GM23248 (cell line): ENCODE results near the gene ITIH4. TPM values are rescaled to one million over a fixed set of nuclear protein-coding genes. Genes with fewer than 3 reads are reported as not detected.
A peak's percentile ranks its signal among the peaks of the same experiment; 100 is the strongest.

ENCODE experiments used
- DNase-seq: peaks from one replicate; pipeline ENCODE4 v3.0.0-alpha.2; 2015
- H2AFZ ChIP-seq: fragments of 200-600 bp; sonication (generic); 2 replicates; pipeline ENCODE4 v1.6.1; 2016; ENCODE audit warnings: antibody characterized with exemption
- H3F3A ChIP-seq: fragments of 200-600 bp; sonication (generic); 2 replicates; pipeline ENCODE4 v1.6.1; 2016; ENCODE audit warnings: mild to moderate bottlenecking, antibody characterized with exemption, mixed run types; ENCODE audit not compliant: insufficient read depth
- H3K27ac ChIP-seq: fragments of 200-600 bp; sonication (generic); 2 replicates; pipeline ENCODE4 v1.5.1; 2016; ENCODE audit warnings: mild to moderate bottlenecking
- H3K27me3 ChIP-seq: fragments of 200-600 bp; sonication (generic); replicated peaks from 2 replicates; pipeline ENCODE4 v1.6.1; 2016; ENCODE audit warnings: mild to moderate bottlenecking; ENCODE audit not compliant: insufficient read depth
- H3K36me3 ChIP-seq: fragments of 200-600 bp; sonication (generic); 2 replicates; pipeline ENCODE4 v1.6.1; 2016; ENCODE audit warnings: low read depth, mild to moderate bottlenecking
- H3K4me1 ChIP-seq: fragments of 200-600 bp; sonication (generic); 2 replicates; pipeline ENCODE4 v1.6.1; 2016; ENCODE audit warnings: mild to moderate bottlenecking; ENCODE audit not compliant: insufficient read depth
- H3K4me2 ChIP-seq: fragments of 200-600 bp; sonication (generic); one replicate; pipeline ENCODE4 v1.6.1; 2016; ENCODE audit warnings: mild to moderate bottlenecking; ENCODE audit not compliant: unreplicated experiment
- H3K4me3 ChIP-seq: fragments of 200-600 bp; sonication (generic); 2 replicates; pipeline ENCODE4 v1.5.1; 2016; ENCODE audit warnings: mild to moderate bottlenecking
- H3K79me2 ChIP-seq: fragments of 200-600 bp; sonication (generic); 2 replicates; pipeline ENCODE4 v1.6.1; 2016; ENCODE audit warnings: mild to moderate bottlenecking; ENCODE audit not compliant: insufficient read depth
- H3K9ac ChIP-seq: fragments of 200-600 bp; sonication (generic); 2 replicates; pipeline ENCODE4 v1.6.1; 2016; ENCODE audit warnings: mild to moderate bottlenecking
- H3K9me2 ChIP-seq: fragments of 200-600 bp; sonication (generic); 2 replicates; pipeline ENCODE4 v1.6.1; 2016; ENCODE audit warnings: mixed run types, mild to moderate bottlenecking, moderate library complexity; ENCODE audit not compliant: insufficient read depth
- H3K9me3 ChIP-seq: fragments of 200-600 bp; sonication (generic); one replicate; pipeline ENCODE4 v1.6.1; 2017; ENCODE audit warnings: low read depth
- H4K20me1 ChIP-seq: fragments of 200-600 bp; sonication (generic); 2 replicates; pipeline ENCODE4 v1.6.0; 2016; ENCODE audit not compliant: insufficient read depth
- EZH2 ChIP-seq: fragments of 200-600 bp; sonication (generic); IDR thresholded peaks from 2 replicates; pipeline ENCODE4 v1.6.1; 2018; ENCODE audit warnings: antibody characterized with exemption, mild to moderate bottlenecking; ENCODE audit not compliant: insufficient read depth, poor library complexity, severe bottlenecking
- EZH2phosphoT487 ChIP-seq: fragments of 200-600 bp; sonication (generic); IDR thresholded peaks from 2 replicates; pipeline ENCODE4 v1.6.1; 2018; ENCODE audit warnings: antibody characterized with exemption, moderate library complexity, mild to moderate bottlenecking, low read depth; ENCODE audit not compliant: insufficient read depth
- WGBS, 2 experiments: methylation state at CpG; one replicate each; pipeline ENCODE4 v1.1.6; 2015 to 2017; ENCODE audit warnings: low lambda C conversion rate in 2 of 2, low coverage in 1 of 2; ENCODE audit errors: missing lambda C conversion rate in 2 of 2; 5-methylcytosine and 5-hydroxymethylcytosine counted together
- in situ Hi-C: fragments of 300-500 bp; cut with MboI; formaldehyde crosslinking; loops from 2 replicates; pipeline ENCODE4 v1.15.0; 2020
- polyA plus RNA-seq: library from polyadenylated mRNA; unstranded; fragments of >200 nt; fragmentation: Nextera tagmentation; extraction: Ambion mirVana; gene quantifications from 2 replicates; pipeline ENCODE4 v1.2.1, GENCODE V29; 2016
- total RNA-seq: library from RNA; depleted of rRNA; stranded (reverse); fragments of >200 nt; shearing (Covaris generic); gene quantifications from 2 replicates; pipeline ENCODE4 v1.2.3, GENCODE V29; 2014

ITIH4 gene
- total and polyA plus RNA-seq, 2 experiments from 2014 or later, result 0.11 TPM; not detected in 1

DNA sequence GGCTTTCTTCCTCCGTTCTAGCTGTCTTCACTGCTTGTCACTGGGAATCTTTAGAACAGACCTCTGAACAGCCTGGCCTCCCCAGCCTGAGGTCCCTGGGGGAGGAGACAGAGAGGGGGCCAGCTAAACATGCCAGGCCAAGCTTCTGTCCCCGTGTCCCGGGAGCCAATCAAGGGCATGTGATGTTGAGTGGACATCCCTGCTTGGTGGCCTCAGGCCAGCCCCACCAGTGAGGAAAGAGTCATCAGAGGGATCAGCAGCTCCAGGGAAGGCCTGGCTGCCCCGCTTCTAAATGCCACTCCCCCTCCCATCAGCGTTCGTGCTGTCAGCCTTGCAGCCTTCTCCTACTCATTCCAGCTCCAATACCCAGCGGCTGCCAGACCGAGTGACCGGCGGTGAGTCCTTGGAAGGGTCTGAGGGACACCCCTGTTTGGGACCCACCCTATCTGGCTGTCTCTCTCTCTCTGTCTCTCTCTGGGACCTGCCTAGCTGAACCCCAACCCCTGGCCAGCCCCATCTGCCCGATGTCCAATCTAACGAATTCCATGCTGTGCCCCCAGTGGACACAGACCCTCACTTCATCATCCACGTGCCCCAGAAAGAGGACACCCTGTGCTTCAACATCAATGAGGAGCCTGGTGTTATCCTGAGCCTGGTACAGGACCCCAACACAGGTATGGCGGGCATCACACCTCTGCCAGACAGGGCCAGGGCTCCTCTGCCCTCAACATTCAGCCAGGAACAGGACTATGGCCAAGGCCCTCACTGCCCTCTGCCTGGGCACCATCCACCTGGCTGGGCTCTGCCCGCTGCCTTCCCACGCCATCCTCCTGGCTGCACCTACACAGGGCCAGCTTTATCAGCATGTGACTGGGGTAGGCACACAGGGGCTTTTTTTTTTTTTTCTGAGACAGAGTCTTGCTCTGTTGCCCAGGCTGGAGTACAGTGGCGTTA, 42.5 kb downstream of the ITIH4 start:
- Histone ChIP-seq H3K27me3 (no peaks in the 10 kb centered on the region; the same call in 1 of the 2 replicates), H3K9ac (no peak overlapping the region), H2AFZ (no peak overlapping the region), H3K4me1 (no peaks in the 10 kb centered on the region), H3K36me3 (no peaks in the 10 kb centered on the region), H3K4me2 (no peak overlapping the region), H3K9me2 (no peaks in the 10 kb centered on the region), H3K79me2 (no peaks in the 10 kb centered on the region), H3K27ac (no peak overlapping the region), H3K9me3 (no peaks in the 10 kb centered on the region), H4K20me1 (no peaks in the 10 kb centered on the region), H3K4me3 (no peak overlapping the region), H3F3A (no peaks in the 10 kb centered on the region)
- no peak for TF ChIP-seq EZH2
- TF ChIP-seq EZH2phosphoT487, result no peak
- DNase-seq, result peak; percentile 51
- 30 to 31% methylated on average over 17 of the region's 17 CpGs for WGBS, 2 experiments
- in situ Hi-C loops, result no loop called here

DNA sequence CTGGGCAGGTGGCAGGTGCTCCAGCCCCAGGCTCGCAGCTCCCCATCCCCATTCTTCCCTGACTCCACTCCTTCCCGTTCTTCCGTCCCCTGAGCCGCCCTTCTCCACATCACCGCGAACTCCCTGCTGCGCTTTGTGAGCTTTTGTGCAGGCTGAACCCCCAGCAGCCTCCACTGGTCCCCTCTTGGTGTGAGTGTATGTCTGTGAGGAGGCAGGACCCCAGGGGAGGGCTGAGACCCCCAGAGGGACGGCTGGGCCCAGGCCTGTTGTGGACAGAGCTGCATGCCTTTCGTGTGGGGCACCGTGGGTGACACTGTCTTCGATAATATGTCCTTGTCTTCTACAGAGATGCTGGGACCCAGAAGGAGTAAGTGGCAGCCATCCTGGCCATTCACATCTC, 43.2 kb downstream of the ITIH4 start:
- no peak overlapping the region for H3K4me2 ChIP-seq
- H3K4me1 ChIP-seq, result no peaks in the 10 kb centered on the region
- H4K20me1 ChIP-seq, result no peaks in the 10 kb centered on the region
- WGBS, 2 experiments, result 77 to 82% methylated on average over 11 of the region's 11 CpGs
- TF ChIP-seq EZH2 (no peak), EZH2phosphoT487 (no peak)
- in situ Hi-C loops, result no loop called here
- H3K9me3 ChIP-seq, result no peaks in the 10 kb centered on the region
- no peak for DNase-seq
- H3K36me3 ChIP-seq, result no peaks in the 10 kb centered on the region
- peaks cover 2% of the 10 kb centered on the region; the same call in 1 of the 2 replicates for H3K27me3 ChIP-seq
- H3F3A ChIP-seq, result no peaks in the 10 kb centered on the region
- no peak overlapping the region for H3K27ac ChIP-seq
- no peaks in the 10 kb centered on the region for H3K79me2 ChIP-seq
- H3K9me2 ChIP-seq, result no peaks in the 10 kb centered on the region
- H2AFZ ChIP-seq, result no peak overlapping the region
- H3K4me3 ChIP-seq, result no peak overlapping the region
- H3K9ac ChIP-seq, result no peak overlapping the region

DNA sequence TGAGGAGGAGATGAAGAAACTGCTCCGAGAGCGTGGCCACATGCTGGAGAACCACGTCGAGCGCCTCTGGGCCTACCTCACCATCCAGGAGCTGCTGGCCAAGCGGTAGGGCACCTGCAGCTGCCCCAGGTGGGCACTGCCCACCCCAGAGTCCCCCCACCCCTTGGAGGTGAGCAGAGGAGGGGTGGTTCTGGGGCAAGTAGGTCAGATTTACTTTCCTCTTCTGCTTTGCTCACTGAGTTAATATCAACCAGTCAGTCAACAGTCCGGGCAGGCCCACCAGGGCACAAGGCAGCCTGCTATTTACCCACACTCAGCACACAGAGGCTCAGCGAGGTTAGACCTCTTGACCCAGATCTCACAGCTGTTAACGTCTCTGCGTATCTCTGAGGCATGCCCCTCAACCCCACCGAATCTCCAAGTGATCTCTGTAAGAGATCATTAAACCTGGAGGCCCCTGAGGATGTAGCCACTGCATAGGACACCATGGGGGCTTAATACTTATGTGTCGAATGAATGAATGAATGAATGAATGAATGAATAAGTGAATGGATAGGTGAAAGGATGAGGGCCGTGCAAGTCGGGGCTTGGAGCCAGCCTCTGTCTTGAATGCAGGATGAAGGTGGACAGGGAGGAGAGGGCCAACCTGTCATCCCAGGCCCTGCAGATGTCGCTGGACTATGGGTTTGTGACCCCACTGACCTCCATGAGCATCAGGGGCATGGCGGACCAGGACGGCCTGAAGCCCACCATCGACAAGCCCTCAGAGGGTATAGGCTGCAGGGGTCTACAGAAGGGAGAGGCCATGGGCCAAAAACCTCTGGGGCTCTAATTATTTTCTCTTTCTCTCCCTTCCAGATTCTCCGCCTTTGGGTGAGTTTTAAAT, 43.9 kb downstream of the ITIH4 start:
- H3K4me1 ChIP-seq, result no peaks in the 10 kb centered on the region
- in situ Hi-C loops, result no loop called here
- H2AFZ ChIP-seq, result no peak overlapping the region
- no peak overlapping the region for H3K4me3 ChIP-seq
- H3K9me2 ChIP-seq, result no peaks in the 10 kb centered on the region
- H3F3A ChIP-seq, result no peaks in the 10 kb centered on the region
- WGBS, 2 experiments, result 67 to 68% methylated on average over 16 to 19 of the region's 19 CpGs
- no peaks in the 10 kb centered on the region for H4K20me1 ChIP-seq
- H3K27ac ChIP-seq, result no peak overlapping the region
- TF ChIP-seq EZH2phosphoT487 (no peak), EZH2 (no peak)
- DNase-seq, result no peak
- no peaks in the 10 kb centered on the region for H3K36me3 ChIP-seq
- no peaks in the 10 kb centered on the region for H3K79me2 ChIP-seq
- 0 out of 2 replicates have a peak, but pooled peaks cover 7% of the 10 kb centered on the region for H3K27me3 ChIP-seq
- H3K9me3 ChIP-seq, result no peaks in the 10 kb centered on the region
- no peak overlapping the region for H3K4me2 ChIP-seq
- no peak overlapping the region for H3K9ac ChIP-seq

DNA sequence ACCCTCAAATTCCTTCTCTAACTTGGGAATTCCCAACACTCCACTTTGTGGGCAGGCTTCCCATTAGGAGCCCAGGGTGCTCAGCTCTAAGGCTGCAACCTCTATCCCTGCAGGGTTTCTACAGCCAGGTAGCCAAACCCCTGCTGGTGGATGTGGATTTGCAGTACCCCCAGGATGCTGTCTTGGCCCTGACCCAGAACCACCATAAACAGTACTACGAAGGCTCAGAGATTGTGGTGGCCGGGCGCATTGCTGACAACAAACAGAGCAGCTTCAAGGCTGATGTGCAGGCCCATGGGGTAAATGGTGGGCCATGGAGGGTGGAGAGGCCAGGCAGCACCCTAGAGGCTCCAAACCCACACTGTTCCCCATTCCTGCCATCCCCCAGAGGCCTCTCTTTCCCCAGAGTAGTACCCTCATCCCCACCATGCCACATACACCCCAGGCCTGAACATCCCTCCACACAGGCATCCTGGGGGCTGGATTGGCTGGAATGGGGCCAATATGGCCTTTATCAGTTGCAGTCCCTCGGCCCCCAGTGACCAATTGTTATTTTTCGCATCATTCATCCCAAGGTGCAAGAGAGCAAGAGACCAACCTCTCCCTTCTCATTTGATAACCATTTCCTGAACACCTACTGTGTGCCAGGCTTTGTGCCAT, 45.4 kb downstream of the ITIH4 start:
- Histone ChIP-seq H3K9ac (no peak overlapping the region), H3K79me2 (no peaks in the 10 kb centered on the region), H2AFZ (no peak overlapping the region), H3K9me3 (no peaks in the 10 kb centered on the region), H4K20me1 (no peaks in the 10 kb centered on the region), H3K4me3 (no peak overlapping the region), H3K36me3 (no peaks in the 10 kb centered on the region), H3K4me1 (no peaks in the 10 kb centered on the region), H3K27me3 (0 out of 2 replicates have a peak, but pooled peaks cover 8% of the 10 kb centered on the region), H3K4me2 (no peak overlapping the region), H3K9me2 (no peaks in the 10 kb centered on the region), H3F3A (no peaks in the 10 kb centered on the region), H3K27ac (no peak overlapping the region)
- TF ChIP-seq EZH2phosphoT487 (no peak), EZH2 (no peak)
- DNase-seq, result no peak
- WGBS, 2 experiments, result 43% methylated on average over 5 of the region's 5 CpGs
- in situ Hi-C loops, result no loop called here
